Ramos (cell line): Measurements from ENCODE around the gene IL1RAPL1.

Experiments used
- in situ Hi-C: fragments of 300-500 bp; cut with MboI; formaldehyde crosslinking; loops from one replicate; pipeline ENCODE4 v1.14.3; 2022; ENCODE audit warnings: low sequenced_read_pairs; ENCODE audit not compliant: unreplicated experiment

Gene IL1RAPL1

DNA sequence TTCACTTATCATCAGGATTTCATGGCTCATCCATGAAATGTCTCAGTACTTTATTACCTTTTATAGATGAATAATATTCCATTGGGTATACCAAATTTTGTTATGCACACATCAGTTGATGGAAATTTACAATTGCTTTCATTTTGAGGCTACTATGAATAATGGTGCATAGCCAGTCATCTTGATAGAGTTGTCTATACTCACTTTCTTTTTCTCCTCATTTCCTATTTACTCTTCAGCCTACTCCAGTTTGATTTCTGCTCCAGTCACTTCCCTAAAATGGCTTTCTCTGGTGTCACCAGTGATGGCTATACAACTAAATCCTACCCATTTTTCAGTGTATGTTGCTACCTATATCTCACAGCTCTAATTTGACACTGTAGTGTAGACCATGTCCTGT lies 884.6 kb downstream of the IL1RAPL1 start:
- in situ Hi-C loops: no loop called here

- in situ Hi-C loops: no loop called here
Observed at GRCh38 chrX:29477878-29478277, 890.6 kb downstream of the IL1RAPL1 start.

DNA sequence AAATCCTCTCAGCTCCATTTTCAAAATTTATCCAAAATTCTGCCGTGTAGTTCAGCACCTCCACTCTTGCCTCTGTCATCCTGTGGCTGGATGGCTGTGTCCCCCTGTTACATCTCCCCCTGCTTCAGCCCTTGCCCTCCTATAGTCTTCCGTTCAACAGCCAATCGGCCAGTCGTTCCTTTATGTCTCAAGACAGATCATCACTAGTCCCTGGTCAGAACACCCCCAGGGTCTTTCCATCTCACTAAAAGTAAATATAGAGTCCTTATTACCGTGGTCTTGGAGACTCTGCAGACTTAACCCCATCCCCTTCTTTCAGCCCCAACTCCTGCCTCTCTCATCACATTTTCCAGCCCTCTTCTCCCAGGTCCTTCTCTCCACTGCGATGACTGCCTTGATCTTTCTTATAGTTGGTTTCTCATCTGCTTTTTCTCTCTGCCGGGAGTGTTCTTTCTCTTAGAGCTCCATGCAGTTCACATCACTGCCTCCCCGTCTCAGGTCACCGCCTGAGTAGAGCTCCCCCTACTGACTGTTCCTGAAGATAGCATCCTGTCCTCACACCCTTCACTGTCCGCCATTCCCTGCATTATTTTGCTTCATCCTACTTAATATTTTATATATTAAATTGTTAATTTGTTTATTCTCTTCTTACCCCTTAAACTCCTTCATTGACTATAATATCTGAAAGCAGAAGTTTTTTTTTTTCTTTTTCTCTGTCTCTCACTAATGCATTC lies 891.3 kb downstream of the IL1RAPL1 start:
- in situ Hi-C loops: no loop called here

- in situ Hi-C loops: no loop called here
Observed at GRCh38 chrX:29487214-29487613, 900.0 kb downstream of the IL1RAPL1 start.

DNA sequence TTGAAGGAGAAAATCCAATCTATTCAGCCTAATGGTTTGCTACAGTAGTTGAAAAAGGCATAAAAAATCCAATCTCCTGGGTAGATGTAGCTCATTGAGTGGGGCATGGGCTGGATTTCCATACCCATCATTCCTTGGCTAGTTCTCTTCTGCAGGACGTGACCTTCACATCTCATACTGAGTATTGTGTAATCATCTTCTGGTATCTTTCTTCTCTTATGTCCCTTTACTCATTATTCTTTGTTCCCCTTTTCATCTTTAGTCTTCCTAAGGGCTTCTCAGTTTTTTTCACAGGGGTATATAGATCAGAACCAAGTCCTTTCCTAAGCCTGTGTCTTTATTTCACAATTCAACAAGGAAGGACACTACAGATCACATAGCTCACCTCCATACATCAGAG lies 900.5 kb downstream of the IL1RAPL1 start:
- in situ Hi-C loops: no loop called here

- in situ Hi-C loops: no loop called here
Observed at GRCh38 chrX:29488919-29489318, 901.7 kb downstream of the IL1RAPL1 start.

GRCh38 chrX:29490606-29491005 lies 903.4 kb downstream of the IL1RAPL1 start:
- in situ Hi-C loops: no loop called here

DNA sequence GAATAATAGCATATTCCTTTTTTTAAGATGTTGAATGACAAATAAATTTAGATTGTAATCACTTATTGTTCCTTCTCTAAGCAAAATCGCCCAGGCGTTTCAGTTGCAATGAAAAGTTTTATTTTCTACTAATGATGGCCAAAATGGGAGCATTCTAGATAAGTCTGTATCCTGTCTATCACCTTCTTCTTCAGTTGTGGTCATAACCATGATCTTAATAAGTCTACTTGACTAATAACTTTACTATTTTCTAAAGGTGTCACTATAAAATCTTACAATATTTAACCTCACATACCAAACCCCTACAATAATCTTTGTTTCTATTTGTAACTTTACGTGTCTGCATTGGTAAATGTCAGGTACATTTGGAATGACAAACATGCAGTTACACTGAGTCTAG lies 904.4 kb downstream of the IL1RAPL1 start:
- in situ Hi-C loops: no loop called here

- in situ Hi-C loops: no loop called here
Observed at GRCh38 chrX:29496636-29497180, 909.5 kb downstream of the IL1RAPL1 start.

DNA sequence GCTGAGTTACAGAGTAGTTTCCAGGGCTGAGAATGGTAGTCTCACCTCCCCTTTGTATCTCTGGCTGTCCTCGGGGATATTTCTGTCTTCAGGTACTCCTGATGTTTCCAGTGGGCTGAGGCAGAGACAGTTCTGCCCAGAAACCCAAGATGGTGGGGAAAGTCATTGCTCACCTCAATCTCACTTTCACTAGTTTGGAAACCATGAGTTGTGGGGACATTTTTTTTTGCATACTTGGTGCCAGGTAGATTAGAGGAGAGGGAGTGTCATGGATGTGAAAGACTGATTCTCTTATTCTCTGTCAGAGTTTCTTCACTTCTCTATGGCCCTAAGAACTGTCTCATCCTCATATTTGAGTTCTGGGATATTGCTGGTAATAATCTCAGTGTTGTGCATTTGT lies 919.5 kb downstream of the IL1RAPL1 start:
- in situ Hi-C loops: no loop called here

GRCh38 chrX:29518100-29518499 lies 930.9 kb downstream of the IL1RAPL1 start:
- in situ Hi-C loops: no loop called here

DNA sequence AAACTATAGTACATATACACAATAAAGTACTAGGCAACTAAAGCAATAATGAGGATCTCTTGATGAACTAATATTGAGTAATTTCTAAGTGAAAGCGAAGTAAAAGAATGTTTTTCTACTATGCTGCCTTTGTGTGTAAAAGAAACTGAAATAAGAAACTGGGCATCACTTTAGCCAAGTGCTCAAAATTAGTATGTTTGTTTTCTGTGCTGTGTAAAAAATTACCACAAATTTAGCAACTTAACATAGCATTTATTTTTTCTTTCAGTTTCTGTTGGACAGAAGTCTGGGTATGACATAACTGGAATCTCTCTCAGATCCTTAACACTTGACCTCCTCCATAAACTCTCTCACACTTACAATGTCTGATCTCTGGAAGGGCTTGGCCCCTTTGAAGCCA lies 941.0 kb downstream of the IL1RAPL1 start:
- in situ Hi-C loops: no loop called here

GRCh38 chrX:29530501-29530900 lies 943.3 kb downstream of the IL1RAPL1 start:
- in situ Hi-C loops: no loop called here

GRCh38 chrX:29531336-29531735 lies 944.1 kb downstream of the IL1RAPL1 start:
- in situ Hi-C loops: no loop called here

GRCh38 chrX:29535212-29536162 lies 948.2 kb downstream of the IL1RAPL1 start:
- in situ Hi-C loops: no loop called here

DNA sequence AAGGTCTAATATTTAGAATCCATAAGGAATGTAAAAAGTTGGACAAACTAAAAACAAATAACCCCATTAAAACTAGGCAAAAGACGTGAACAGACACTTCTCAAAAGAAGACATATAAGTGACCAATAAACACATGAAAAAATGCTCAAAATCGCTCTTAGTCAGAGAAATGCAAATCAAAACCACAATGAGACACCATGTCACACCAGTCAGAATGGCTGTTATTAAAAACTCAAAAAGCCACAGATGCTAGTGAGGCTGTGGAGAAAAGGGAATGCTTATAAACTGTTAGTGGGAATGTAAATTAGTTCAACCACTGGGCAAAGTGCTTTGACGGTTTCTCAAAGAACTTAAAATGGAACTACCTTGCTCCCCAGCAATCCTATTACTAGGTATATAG lies 953.8 kb downstream of the IL1RAPL1 start:
- in situ Hi-C loops: no loop called here

GRCh38 chrX:29542152-29542551 lies 954.9 kb downstream of the IL1RAPL1 start:
- in situ Hi-C loops: no loop called here

DNA sequence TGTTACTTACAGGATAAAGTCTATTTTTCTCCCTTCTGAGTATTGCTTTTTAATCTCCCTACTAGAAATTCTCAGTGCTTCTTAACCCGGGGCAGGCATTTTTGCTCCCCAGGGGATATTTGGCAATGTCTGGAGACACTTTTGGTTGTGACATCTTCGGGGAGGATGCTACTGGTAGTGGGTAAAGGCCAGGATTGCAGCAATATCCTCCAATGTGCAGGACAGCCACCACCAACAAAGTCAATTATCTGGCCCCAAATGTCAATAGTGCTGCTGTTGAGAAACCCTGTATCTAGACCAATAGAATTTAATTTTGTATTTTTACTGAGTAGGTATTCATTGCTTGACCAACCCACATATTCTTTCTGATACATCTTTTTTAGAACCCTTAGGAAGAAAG lies 958.6 kb downstream of the IL1RAPL1 start:
- in situ Hi-C loops: no loop called here

GRCh38 chrX:29547877-29548276 lies 960.6 kb downstream of the IL1RAPL1 start:
- in situ Hi-C loops: no loop called here

GRCh38 chrX:29553542-29553941 lies 966.3 kb downstream of the IL1RAPL1 start:
- in situ Hi-C loops: no loop called here

DNA sequence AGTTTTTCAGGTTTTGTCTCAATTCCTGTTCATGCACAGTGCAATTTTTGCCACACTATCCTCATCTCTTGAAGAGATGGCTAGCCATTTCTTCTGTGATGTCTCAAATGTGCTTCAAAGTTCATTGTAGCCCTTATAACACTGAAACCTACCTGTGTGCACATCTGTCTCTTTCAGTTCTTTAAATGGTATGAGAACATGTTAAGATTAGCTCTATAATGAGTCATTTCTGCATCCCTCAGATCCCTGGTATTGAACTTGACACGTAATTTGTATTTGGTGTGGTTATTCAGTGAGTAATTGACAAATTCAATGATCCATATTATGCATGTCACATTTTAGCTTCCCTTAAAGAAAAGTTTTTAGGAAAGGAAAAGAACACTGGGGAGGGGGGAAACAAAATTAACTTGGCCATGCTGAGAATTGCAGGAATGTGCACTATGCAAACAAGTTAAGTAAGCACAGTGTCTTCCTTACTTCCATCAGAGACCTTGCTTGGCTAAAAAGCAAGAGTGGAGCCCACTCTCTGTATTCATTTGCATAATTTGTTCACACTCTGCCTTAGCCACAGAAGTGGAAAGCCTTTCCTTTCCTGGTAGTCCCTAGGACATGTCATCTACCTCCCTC lies 968.3 kb downstream of the IL1RAPL1 start:
- in situ Hi-C loops: no loop called here
